Activated T-cell treated with anti-CD3 and anti-CD28 coated beads for 48 hours (primary cell): ENCODE measurements around the gene COBLL1.

ENCODE experiments used
- DNase-seq: peaks from one replicate; pipeline ENCODE4 v3.0.0-alpha.2; 2020; ENCODE audit warnings: low read depth

Gene COBLL1

GRCh38 chr2:164681009-164681408 is 160.6 kb downstream of the COBLL1 start:
- no peak for DNase-seq

GRCh38 chr2:164678631-164679149 is 162.9 kb downstream of the COBLL1 start:
- DNase-seq: no peak

- no peak for DNase-seq
Observed at GRCh38 chr2:164677733-164678132, 163.9 kb downstream of the COBLL1 start.

GRCh38 chr2:164677271-164677670 is 164.4 kb downstream of the COBLL1 start:
- no peak for DNase-seq

- no peak for DNase-seq
Observed at GRCh38 chr2:164675687-164676086, 165.9 kb downstream of the COBLL1 start.

GRCh38 chr2:164675027-164675426 is 166.6 kb downstream of the COBLL1 start:
- no peak for DNase-seq

GRCh38 chr2:164671664-164672396 is 169.8 kb downstream of the COBLL1 start:
- DNase-seq: no peak

GRCh38 chr2:164669291-164669690 is 172.3 kb downstream of the COBLL1 start:
- no peak for DNase-seq

GRCh38 chr2:164667566-164667965 is 174.1 kb downstream of the COBLL1 start:
- DNase-seq: no peak

- DNase-seq: no peak
Observed at GRCh38 chr2:164664070-164664469, 177.6 kb downstream of the COBLL1 start.

- DNase-seq: no peak
Observed at GRCh38 chr2:164662868-164663631, 178.6 kb downstream of the COBLL1 start.

GRCh38 chr2:164662066-164662465 is 179.6 kb downstream of the COBLL1 start:
- no peak for DNase-seq

- no peak for DNase-seq
Observed at GRCh38 chr2:164661349-164661748, 180.3 kb downstream of the COBLL1 start.

GRCh38 chr2:164657129-164657528 is 184.5 kb downstream of the COBLL1 start:
- no peak for DNase-seq

- DNase-seq: no peak
Observed at GRCh38 chr2:164655750-164656149, 185.9 kb downstream of the COBLL1 start.

- no peak for DNase-seq
Observed at GRCh38 chr2:164655336-164655735, 186.3 kb downstream of the COBLL1 start.

- no peak for DNase-seq
Observed at GRCh38 chr2:164651361-164651760, 190.3 kb downstream of the COBLL1 start.

GRCh38 chr2:164644036-164644700 is 197.5 kb downstream of the COBLL1 start:
- no peak for DNase-seq

- no peak for DNase-seq
Observed at GRCh38 chr2:164642946-164643555, 198.6 kb downstream of the COBLL1 start.

GRCh38 chr2:164642268-164642667 is 199.4 kb downstream of the COBLL1 start:
- DNase-seq: no peak
